Caco-2 (cell line): ENCODE results near the gene EPYC. TPM values are rescaled to one million over a fixed set of nuclear protein-coding genes. Genes with fewer than 3 reads are reported as not detected.
A peak's percentile ranks its signal among the peaks of the same experiment; 100 is the strongest.

Experiments used
- BruUV-seq: library from RNA; stranded (reverse); fragments of 400-500 nt; replicated peaks from 2 replicates; lab custom pipeline; 2021; lab: Mats Ljungman, UMichigan
- CTCF ChIA-PET: fragments of 300-600 bp; sonication (Branson Sonifier 250); formaldehyde crosslinking; loops from one replicate; lab custom pipeline; 2022; ENCODE audit warnings: antibody characterized with exemption; lab: Charles Lee
- POLR2A ChIA-PET: fragments of 300-600 bp; sonication (Branson Sonifier 250); formaldehyde crosslinking; loops from one replicate; lab custom pipeline; 2022; ENCODE audit warnings: antibody characterized with exemption; lab: Charles Lee
- DNase-seq, 2 experiments: peaks; one replicate each; pipeline versions ENCODE4 v3.0.0 to v3.0.0-alpha.2; 2020 to 2022
- H3K27me3 ChIP-seq: replicated peaks from 2 replicates; pipeline ENCODE4 v1.6.0; 2011; ENCODE audit warnings: low read length; ENCODE audit not compliant: control insufficient read depth, insufficient read depth
- H3K36me3 ChIP-seq: 2 replicates; pipeline ENCODE4 v1.5.1; 2011; ENCODE audit warnings: low read length; ENCODE audit not compliant: control insufficient read depth, insufficient read depth
- H3K4me1 ChIP-seq: fragments of 250-450 bp; sonication (Bioruptor Pico); 2 replicates; pipeline ENCODE4 v1.5.1; 2020; ENCODE audit warnings: mild to moderate bottlenecking
- H3K4me3 ChIP-seq: 2 replicates; pipeline ENCODE4 v1.5.1; 2011; ENCODE audit warnings: low read depth, mild to moderate bottlenecking, control low read depth, low read length
- H3K9me3 ChIP-seq: fragments of 250-450 bp; sonication (Bioruptor Pico); 2 replicates; pipeline ENCODE4 v1.5.1; 2020; ENCODE audit warnings: mild to moderate bottlenecking, moderate library complexity
- H3K27ac Mint-ChIP-seq: one replicate; pipeline ENCODE4 v1.8.0; 2022; ENCODE audit warnings: mixed read lengths; ENCODE audit not compliant: unreplicated experiment
- H3K27me3 Mint-ChIP-seq: one replicate; pipeline ENCODE4 v1.8.0; 2022; ENCODE audit warnings: mixed read lengths; ENCODE audit not compliant: insufficient read depth, unreplicated experiment
- H3K36me3 Mint-ChIP-seq: one replicate; pipeline ENCODE4 v1.8.0; 2022; ENCODE audit warnings: mild to moderate bottlenecking, mixed read lengths; ENCODE audit not compliant: insufficient read depth, unreplicated experiment
- H3K4me1 Mint-ChIP-seq: one replicate; pipeline ENCODE4 v1.8.0; 2022; ENCODE audit warnings: low read depth, mixed read lengths; ENCODE audit not compliant: unreplicated experiment
- H3K4me3 Mint-ChIP-seq: one replicate; pipeline ENCODE4 v1.8.0; 2022; ENCODE audit warnings: mild to moderate bottlenecking, moderate library complexity, mixed read lengths; ENCODE audit not compliant: unreplicated experiment
- H3K9me3 Mint-ChIP-seq: one replicate; pipeline ENCODE4 v1.8.0; 2022; ENCODE audit warnings: mixed read lengths; ENCODE audit not compliant: unreplicated experiment
- intact Hi-C: fragments of 100-400 bp; cut with micrococcal nuclease; formaldehyde crosslinking; loops from one replicate; pipeline ENCODE4 v1.10.0; 2022; ENCODE audit not compliant: unreplicated experiment
- total RNA-seq: library from RNA; stranded (reverse); gene quantifications from 2 replicates; pipeline ENCODE4 v1.2.3, GENCODE V29; 2022
- TF ChIP-seq, protein P1 (sequence below), 2 experiments: fragments of 200-600 bp in 1 of 2; IDR thresholded peaks; 1 replicate in 1 of 2; 2 replicates in 1 of 2; pipeline versions ENCODE4 v1.5.1 to v1.8.0; 2011 to 2022; ENCODE audit warnings: antibody characterized with exemption in 1 of 2, control low read depth in 1 of 2, inconsistent platforms in 1 of 2, low read depth in 1 of 2, low read length in 1 of 2, mild to moderate bottlenecking in 1 of 2, moderate library complexity in 1 of 2; ENCODE audit not compliant: insufficient read depth in 1 of 2, severe bottlenecking in 1 of 2, unreplicated experiment in 1 of 2

EPYC gene
- total RNA-seq, 1 experiment from 2014 or later = not detected

DNA sequence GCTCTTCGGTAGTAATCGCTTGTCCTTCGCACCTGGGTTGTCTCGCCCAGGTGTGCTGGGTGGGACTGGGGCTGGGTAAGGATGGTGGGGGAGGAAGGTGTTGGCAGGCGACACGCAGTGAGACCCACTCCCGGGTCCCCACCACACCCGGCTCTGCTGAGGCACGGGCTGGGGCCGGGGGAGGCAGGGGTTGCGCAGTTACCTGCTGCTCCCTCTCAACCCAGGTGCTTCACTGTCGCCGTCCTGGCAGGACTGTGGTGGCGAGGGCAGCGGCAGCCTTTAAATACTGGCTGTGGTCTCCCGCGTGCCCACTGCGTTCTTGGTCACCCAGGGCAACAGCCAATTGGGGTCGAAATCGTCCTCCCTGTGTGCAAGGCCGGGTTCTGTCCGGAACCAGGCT, 49.9 kb downstream of the EPYC start, which contains the start of gene CCER1:
CCER1 (minus strand) TSS at position 256 of the 400 bp plus-strand sequence. CDS start 434 bp downstream, outside the sequence.
- POLR2A ChIA-PET = no interaction called here
- no peak within 1 kb of the TSS for H3K4me3 ChIP-seq
- Mint-ChIP-seq H3K4me3 (no peak within 1 kb of the TSS), H3K27ac (no peak within 1 kb of the TSS), H3K27me3 (no peaks in the 10 kb centered on the region), H3K4me1 (peaks cover 7% of the 10 kb centered on the region), H3K9me3 (peaks cover 10% of the 10 kb centered on the region), H3K36me3 (no peaks in the 10 kb centered on the region)
- intact Hi-C loops = no loop called here
- H3K27me3 ChIP-seq = no peaks in the 10 kb centered on the region
- peaks cover 13% of the 10 kb centered on the region for H3K4me1 ChIP-seq
- TF ChIP-seq, protein P1, sequence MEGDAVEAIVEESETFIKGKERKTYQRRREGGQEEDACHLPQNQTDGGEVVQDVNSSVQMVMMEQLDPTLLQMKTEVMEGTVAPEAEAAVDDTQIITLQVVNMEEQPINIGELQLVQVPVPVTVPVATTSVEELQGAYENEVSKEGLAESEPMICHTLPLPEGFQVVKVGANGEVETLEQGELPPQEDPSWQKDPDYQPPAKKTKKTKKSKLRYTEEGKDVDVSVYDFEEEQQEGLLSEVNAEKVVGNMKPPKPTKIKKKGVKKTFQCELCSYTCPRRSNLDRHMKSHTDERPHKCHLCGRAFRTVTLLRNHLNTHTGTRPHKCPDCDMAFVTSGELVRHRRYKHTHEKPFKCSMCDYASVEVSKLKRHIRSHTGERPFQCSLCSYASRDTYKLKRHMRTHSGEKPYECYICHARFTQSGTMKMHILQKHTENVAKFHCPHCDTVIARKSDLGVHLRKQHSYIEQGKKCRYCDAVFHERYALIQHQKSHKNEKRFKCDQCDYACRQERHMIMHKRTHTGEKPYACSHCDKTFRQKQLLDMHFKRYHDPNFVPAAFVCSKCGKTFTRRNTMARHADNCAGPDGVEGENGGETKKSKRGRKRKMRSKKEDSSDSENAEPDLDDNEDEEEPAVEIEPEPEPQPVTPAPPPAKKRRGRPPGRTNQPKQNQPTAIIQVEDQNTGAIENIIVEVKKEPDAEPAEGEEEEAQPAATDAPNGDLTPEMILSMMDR (IDR thresholded peaks at IDR 0.05; ENCODE audit: insufficient read depth in 1 of 2, low read depth in 1 of 2, low read length in 1 of 2, severe bottlenecking in 1 of 2, unreplicated experiment in 1 of 2) = no peak
- CTCF ChIA-PET = no interaction called here
- no peaks in the 10 kb centered on the region for H3K9me3 ChIP-seq
- no TSS peak for BruUV-seq
- H3K36me3 ChIP-seq = no peaks in the 10 kb centered on the region
- no peak for DNase-seq

DNA sequence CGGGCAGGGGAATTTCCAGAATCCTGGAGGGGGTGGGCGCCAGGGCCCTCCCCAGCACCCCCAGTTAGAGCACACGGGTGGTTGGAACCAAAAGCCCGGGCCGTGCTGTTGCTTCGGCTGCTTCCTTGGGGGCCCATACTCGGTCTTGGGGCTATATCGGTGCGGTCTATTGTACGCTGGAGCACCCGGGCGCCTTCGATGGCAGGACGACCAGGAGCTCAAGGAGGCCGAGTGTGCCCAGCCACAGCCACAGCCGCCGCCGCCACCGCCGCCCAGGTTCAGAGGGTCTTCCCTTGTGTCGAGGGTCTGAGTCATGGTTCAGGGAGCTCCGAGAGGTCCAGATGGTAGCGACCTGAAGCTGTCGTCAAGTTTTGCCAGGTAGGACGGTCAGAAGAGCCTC, 50.3 kb downstream of the EPYC start:
- H3K36me3 Mint-ChIP-seq = no peaks in the 10 kb centered on the region
- H3K4me1 Mint-ChIP-seq = peaks cover 7% of the 10 kb centered on the region
- no peaks in the 10 kb centered on the region for H3K36me3 ChIP-seq
- peaks cover 10% of the 10 kb centered on the region for H3K9me3 Mint-ChIP-seq
- H3K4me1 ChIP-seq = peaks cover 13% of the 10 kb centered on the region
- TF ChIP-seq, protein P1 (IDR thresholded peaks at IDR 0.05; ENCODE audit: insufficient read depth in 1 of 2, low read depth in 1 of 2, low read length in 1 of 2, severe bottlenecking in 1 of 2, unreplicated experiment in 1 of 2) = no peak
- H3K4me3 Mint-ChIP-seq = no peak overlapping the region
- H3K27ac Mint-ChIP-seq = no peak overlapping the region
- no peaks in the 10 kb centered on the region for H3K9me3 ChIP-seq
- DNase-seq = no peak
- H3K27me3 ChIP-seq = no peaks in the 10 kb centered on the region
- H3K4me3 ChIP-seq = no peak overlapping the region
- intact Hi-C loops = no loop called here
- no TSS peak for BruUV-seq
- CTCF ChIA-PET = no interaction called here
- POLR2A ChIA-PET = no interaction called here
- H3K27me3 Mint-ChIP-seq = no peaks in the 10 kb centered on the region

DNA sequence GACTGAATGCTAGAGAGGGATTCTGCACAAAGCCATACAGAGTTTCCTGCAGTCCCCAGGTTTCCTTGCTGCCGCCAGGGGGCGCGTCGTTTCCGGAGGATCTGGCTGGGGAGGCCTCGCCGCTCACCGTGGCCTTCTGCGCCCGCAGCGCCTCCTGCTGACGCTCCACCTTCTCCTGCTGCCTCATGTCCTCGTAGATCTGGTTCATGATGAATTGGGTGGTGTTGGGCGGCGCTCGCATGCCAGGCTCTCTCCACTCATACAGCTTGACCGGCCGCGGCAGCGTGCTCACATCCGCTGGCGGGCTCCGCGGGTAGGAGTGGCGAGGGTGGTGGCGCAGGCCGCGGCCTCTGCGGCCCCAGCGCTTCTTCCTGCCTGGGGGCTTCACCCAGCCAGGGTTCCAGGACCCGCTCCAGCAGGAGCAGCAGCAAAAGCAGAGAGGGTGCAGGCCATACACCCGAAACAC, 50.8 kb downstream of the EPYC start:
- peaks cover 10% of the 10 kb centered on the region for H3K9me3 Mint-ChIP-seq
- ChIA-PET POLR2A (no interaction called here), CTCF (no interaction called here)
- H3K9me3 ChIP-seq = no peaks in the 10 kb centered on the region
- intact Hi-C loops = no loop called here
- H3K4me1 ChIP-seq = peaks cover 13% of the 10 kb centered on the region
- peaks cover 7% of the 10 kb centered on the region for H3K4me1 Mint-ChIP-seq
- DNase-seq = no peak
- TF ChIP-seq, protein P1 (IDR thresholded peaks at IDR 0.05; ENCODE audit: insufficient read depth in 1 of 2, low read depth in 1 of 2, low read length in 1 of 2, severe bottlenecking in 1 of 2, unreplicated experiment in 1 of 2) = peak in 1 of 2 experiments; percentile 11
- no peak overlapping the region for H3K4me3 Mint-ChIP-seq
- no peak overlapping the region for H3K27ac Mint-ChIP-seq
- H3K4me3 ChIP-seq = no peak overlapping the region
- no peaks in the 10 kb centered on the region for H3K27me3 Mint-ChIP-seq
- H3K36me3 Mint-ChIP-seq = no peaks in the 10 kb centered on the region
- BruUV-seq = no TSS peak
- H3K36me3 ChIP-seq = no peaks in the 10 kb centered on the region
- H3K27me3 ChIP-seq = no peaks in the 10 kb centered on the region
